ENCODE data around the gene EID1.

- TF ChIP-seq CTCF (IDR thresholded peaks at IDR 0.05; ENCODE audit: low read depth, low read length, missing input control) (no peak), ATF3 (IDR thresholded peaks at IDR 0.05) (no peak), RAD21 (IDR thresholded peaks at IDR 0.05) (no peak), RXRA (IDR thresholded peaks at IDR 0.05) (no peak), SP1 (IDR thresholded peaks at IDR 0.05) (no peak), MAX (IDR thresholded peaks at IDR 0.05) (no peak)
These were observed 47.8 kb downstream of the EID1 start for GRCh38 chr15:48925714-48926223.
